GM10266 (cell line): Measurements from ENCODE around the gene AGPAT3.
"Not testable (repeated sequence)": the region's sequence is repeated elsewhere in the genome, so short reads cannot be mapped to it uniquely, and the experiment has no call there.

Source experiments
- DNase-seq: peaks from one replicate; pipeline ENCODE4 v3.0.0; 2012; ENCODE audit errors: extremely low spot score
- TF ChIP-seq, protein P1 (sequence below): IDR thresholded peaks from 2 replicates; pipeline ENCODE4 v1.5.1; 2012; ENCODE audit warnings: mild to moderate bottlenecking, low read depth; ENCODE audit not compliant: control insufficient read depth, insufficient read depth; ENCODE audit errors: missing control alignments

The AGPAT3 gene

DNA sequence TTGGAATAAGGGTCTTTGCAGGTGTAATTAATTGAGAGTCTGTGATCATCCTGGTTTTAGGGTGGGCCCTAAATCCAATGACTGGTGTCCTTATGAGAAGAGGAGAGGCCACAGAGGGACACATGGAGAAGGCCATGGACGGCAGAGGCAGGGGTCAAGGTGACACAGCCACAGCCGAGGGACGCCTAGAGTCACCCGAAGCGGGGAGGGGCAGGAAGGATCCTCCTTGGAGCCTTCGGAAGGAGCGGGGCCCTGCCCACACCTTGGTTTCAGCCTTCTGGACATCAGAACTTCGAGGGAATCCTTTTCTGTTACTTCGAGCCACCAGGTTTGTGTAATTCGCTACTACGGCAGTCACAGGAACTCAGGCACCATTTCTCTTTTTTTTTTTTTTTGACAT lies 44.6 kb upstream of the AGPAT3 start:
- DNase-seq = no peak
- TF ChIP-seq, protein P1, sequence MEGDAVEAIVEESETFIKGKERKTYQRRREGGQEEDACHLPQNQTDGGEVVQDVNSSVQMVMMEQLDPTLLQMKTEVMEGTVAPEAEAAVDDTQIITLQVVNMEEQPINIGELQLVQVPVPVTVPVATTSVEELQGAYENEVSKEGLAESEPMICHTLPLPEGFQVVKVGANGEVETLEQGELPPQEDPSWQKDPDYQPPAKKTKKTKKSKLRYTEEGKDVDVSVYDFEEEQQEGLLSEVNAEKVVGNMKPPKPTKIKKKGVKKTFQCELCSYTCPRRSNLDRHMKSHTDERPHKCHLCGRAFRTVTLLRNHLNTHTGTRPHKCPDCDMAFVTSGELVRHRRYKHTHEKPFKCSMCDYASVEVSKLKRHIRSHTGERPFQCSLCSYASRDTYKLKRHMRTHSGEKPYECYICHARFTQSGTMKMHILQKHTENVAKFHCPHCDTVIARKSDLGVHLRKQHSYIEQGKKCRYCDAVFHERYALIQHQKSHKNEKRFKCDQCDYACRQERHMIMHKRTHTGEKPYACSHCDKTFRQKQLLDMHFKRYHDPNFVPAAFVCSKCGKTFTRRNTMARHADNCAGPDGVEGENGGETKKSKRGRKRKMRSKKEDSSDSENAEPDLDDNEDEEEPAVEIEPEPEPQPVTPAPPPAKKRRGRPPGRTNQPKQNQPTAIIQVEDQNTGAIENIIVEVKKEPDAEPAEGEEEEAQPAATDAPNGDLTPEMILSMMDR = no peak

- DNase-seq = not testable (repeated sequence)
Measured at GRCh38 chr21:43822166-43822565, 42.9 kb upstream of the AGPAT3 start.

DNA sequence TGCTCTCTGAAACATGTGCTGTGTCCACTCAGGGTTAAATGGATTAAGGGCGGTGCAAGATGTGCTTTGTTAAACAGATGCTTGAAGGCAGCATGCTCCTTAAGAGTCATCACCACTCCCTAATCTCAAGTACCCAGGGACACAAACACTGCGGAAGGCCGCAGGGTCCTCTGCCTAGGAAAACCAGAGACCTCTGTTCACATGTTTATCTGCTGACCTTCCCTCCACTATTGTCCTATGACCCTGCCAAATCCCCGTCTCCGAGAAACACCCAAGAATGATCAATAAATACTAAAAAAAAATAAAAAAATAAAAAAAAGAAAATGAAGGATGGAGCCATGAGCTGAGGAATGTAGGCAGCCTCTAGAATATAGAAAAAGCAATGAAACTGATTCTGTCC lies 42.3 kb upstream of the AGPAT3 start:
- not testable (repeated sequence) for DNase-seq

DNA sequence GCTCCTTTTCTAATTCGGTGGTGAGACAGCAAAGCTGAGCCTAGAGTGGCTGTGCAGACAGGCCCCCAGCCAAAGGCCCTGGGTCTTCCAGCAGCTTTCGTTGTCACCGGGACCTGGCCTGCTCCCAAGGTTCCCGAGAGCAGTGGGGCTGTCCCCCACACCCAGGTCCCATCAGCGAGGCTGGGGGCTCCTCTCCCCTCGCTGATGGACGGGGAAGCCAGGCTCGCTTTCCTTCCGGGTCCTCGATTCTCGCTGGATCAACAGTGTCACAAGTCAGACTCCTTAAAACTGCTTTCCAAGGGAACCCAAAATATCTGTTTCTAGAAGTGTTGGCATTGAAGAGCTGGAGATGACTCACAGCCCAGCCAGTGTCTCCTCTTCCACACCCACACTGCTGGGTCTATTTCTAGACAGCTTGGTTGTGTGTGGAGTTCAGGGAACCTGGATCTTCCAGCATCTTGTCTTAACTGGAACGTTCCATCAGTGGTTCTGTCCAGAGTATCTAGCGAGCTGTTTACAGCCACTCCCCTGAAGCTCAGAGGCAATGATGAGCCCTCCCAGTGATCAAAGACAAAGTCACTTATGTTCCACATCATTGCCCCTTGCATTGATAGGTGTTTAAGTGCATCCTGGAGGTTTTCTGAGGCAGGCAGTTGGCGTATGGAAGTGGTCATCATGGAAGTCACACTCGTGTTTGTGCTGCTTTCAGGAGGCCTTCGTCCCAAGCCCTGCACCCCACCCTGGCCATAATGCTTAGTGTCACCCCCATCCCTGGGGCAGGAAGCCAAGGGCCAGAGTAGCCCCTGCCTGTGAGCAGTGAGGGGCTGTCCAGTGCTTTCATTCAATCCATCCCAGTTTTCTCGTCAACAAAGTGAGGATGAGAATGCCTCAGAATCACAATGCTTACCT lies 40.4 kb upstream of the AGPAT3 start:
- DNase-seq = no peak

GRCh38 chr21:43825242-43825935 lies 39.6 kb upstream of the AGPAT3 start:
- TF ChIP-seq, protein P1 = no peak
- DNase-seq = no peak

More for the DNA sequence above, 40.4 kb upstream of the AGPAT3 start:
- TF ChIP-seq, protein P1 = no peak

- DNase-seq = peak; percentile 9
- TF ChIP-seq, protein P1 = no peak
Measured at GRCh38 chr21:43825936-43826622, 38.9 kb upstream of the AGPAT3 start.

DNA sequence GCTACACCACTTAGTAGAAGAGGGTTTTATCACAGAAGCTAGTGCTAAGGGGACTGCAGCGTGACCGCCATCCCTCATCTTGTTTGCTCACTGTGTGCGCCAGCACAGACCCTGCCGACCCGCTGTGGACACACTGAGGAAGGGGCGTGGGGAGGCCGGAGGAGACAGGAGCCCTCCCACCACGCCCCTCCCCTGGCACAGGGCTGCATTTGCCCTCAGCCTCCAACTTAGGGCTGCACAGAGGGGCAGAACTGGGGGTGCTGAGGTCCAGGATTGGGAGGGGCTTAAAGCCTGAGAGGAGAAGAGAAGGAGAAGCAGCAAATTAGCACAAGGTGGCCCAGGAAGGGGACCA lies 38.4 kb upstream of the AGPAT3 start:
- TF ChIP-seq, protein P1 = no peak
- no peak for DNase-seq

- no peak for DNase-seq
- TF ChIP-seq, protein P1 = no peak
Measured at GRCh38 chr21:43827015-43827611, 37.9 kb upstream of the AGPAT3 start.
